Activated CD4-positive, alpha-beta T cell treated with anti-CD3 and anti-CD28 coated beads, Interleukin-2, amount 10 ng/mL, durations not matched to agents 7 days and 5 days (primary cell): ENCODE results near the gene UBR3. TPM values are rescaled to one million over a fixed set of nuclear protein-coding genes. Genes with fewer than 3 reads are reported as not detected.

Experiments
- CTCF ChIA-PET: fragments of 350-600 bp; sonication (Branson Sonifier 250); formaldehyde crosslinking; loops from one replicate; lab custom pipeline; 2021; ENCODE audit warnings: antibody characterized with exemption; lab: Charles Lee
- POLR2A ChIA-PET: fragments of 350-600 bp; sonication (Branson Sonifier 250); formaldehyde crosslinking; loops from one replicate; lab custom pipeline; 2021; ENCODE audit warnings: antibody characterized with exemption; lab: Charles Lee
- DNase-seq: peaks from one replicate; pipeline ENCODE4 v3.0.0-alpha.2; 2020
- H3K27ac Mint-ChIP-seq: one replicate; pipeline ENCODE4 v1.8.0; 2021; ENCODE audit warnings: mild to moderate bottlenecking, moderate library complexity, mixed read lengths
- H3K27me3 Mint-ChIP-seq: one replicate; pipeline ENCODE4 v1.8.0; 2021; ENCODE audit warnings: mixed read lengths
- H3K36me3 Mint-ChIP-seq: one replicate; pipeline ENCODE4 v1.8.0; 2021; ENCODE audit warnings: low read depth, mixed read lengths
- H3K4me1 Mint-ChIP-seq: one replicate; pipeline ENCODE4 v1.8.0; 2021; ENCODE audit warnings: mixed read lengths
- H3K4me3 Mint-ChIP-seq: one replicate; pipeline ENCODE4 v1.8.0; 2021; ENCODE audit warnings: mild to moderate bottlenecking, moderate library complexity, mixed read lengths
- H3K9me3 Mint-ChIP-seq: one replicate; pipeline ENCODE4 v1.8.0; 2021; ENCODE audit warnings: mixed read lengths
- total RNA-seq, 2 experiments: library from RNA; stranded (reverse); gene quantifications; one replicate each; pipeline ENCODE4 v1.2.3, GENCODE V29; 2021

The UBR3 gene
- total RNA-seq, 2 experiments from 2014 or later, result 22.4 to 27.4 TPM

DNA sequence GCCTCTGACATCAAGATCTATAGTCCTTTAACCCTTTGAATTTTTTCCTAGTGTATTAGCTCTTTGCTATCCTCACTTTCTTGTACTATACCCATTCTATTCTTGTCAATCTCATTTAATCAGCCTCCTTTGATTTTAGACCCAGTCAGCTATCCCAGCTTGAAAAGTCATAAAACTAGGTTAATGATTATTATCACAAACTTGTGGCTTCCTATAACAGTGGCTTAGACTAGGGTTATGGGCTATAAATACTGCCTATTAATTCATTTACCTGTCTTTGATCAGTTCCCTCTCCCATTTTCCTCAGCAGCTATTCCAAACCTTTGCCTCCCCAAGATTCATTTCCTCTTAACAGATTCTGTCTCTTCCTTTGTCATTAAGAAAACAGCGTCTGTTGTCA is 174.8 kb downstream of the UBR3 start:
- H3K36me3 Mint-ChIP-seq, result peaks cover 29% of the 10 kb centered on the region
- peaks cover 11% of the 10 kb centered on the region for H3K4me1 Mint-ChIP-seq
- no peak overlapping the region for H3K4me3 Mint-ChIP-seq
- H3K27ac Mint-ChIP-seq, result no peak overlapping the region
- no peak for DNase-seq
- H3K27me3 Mint-ChIP-seq, result no peaks in the 10 kb centered on the region
- H3K9me3 Mint-ChIP-seq, result peaks cover 6% of the 10 kb centered on the region
- ChIA-PET POLR2A (no interaction called here), CTCF (interaction anchor here (0.5 to 0.7 kb wide), 3 partner anchors 14 to 173 kb away, joined by 3 to 4 read pairs (median 3); no protein-coding TSS in a partner anchor)

DNA sequence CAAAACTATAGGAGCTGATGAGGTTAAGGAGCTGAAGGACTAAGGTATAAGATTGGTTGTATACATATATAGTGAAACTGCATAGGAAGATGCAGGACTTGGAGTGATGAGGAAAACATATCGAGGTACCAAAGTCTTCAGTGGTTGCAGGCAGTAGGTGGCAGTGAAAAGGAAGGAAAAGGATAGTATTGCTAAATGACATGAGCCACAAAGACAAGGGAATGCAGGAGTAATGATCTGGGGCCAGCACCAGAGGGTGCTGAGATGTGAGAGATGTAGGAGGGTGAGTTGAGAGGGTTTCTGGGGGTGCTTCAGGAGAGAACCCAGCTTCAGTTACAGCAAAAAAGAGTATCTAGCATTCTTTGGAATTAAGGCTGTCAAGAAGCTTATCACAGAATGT is 178.4 kb downstream of the UBR3 start:
- CTCF ChIA-PET, result interaction anchor here (0.6 kb wide), 1 partner anchor 9 kb away, joined by 3 read pairs; no protein-coding TSS in a partner anchor
- Mint-ChIP-seq H3K4me3 (no peak overlapping the region), H3K27me3 (no peaks in the 10 kb centered on the region)

DNA sequence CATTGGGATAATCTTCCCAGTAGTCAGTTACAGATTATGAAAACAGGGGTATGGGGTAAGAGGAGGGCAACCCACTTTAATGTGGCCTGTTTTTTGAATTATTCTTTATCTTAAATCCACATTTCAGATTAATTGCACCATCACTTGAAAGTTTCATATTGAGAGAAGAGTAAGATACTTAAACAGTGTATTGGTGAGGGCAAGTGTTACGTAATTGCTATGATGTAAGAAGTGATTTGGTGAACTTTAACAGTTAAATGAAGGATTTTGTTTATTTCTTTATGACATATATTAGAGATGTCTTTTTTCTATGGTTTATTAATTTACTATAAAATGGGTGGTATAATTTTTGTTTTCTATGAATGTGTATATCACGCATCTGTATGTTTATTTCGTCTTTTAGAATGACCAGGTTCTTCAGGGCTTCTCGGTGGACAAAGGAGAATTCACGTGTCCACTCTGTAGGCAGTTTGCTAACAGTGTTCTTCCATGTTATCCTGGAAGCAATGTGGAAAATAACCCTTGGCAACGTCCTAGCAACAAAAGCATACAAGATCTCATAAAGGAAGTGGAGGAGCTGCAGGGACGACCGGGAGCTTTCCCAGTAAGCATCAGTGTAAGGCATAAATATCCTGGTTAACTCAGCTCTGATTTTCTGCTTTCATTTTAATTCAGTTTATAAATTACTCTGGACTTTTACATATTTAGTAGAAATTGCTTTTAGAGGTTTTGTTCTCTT is 179.5 kb downstream of the UBR3 start:
- Mint-ChIP-seq H3K4me3 (no peak overlapping the region), H3K36me3 (peaks cover 17% of the 10 kb centered on the region), H3K4me1 (peaks cover 3% of the 10 kb centered on the region), H3K9me3 (no peaks in the 10 kb centered on the region), H3K27ac (no peak overlapping the region), H3K27me3 (no peaks in the 10 kb centered on the region)
- ChIA-PET POLR2A (no interaction called here), CTCF (no interaction called here)
- no peak for DNase-seq

More for the DNA sequence above, 178.4 kb downstream of the UBR3 start:
- Mint-ChIP-seq H3K27ac (no peak overlapping the region), H3K4me1 (peaks cover 6% of the 10 kb centered on the region), H3K36me3 (peaks cover 18% of the 10 kb centered on the region), H3K9me3 (no peaks in the 10 kb centered on the region)
- DNase-seq, result no peak
- POLR2A ChIA-PET, result no interaction called here

DNA sequence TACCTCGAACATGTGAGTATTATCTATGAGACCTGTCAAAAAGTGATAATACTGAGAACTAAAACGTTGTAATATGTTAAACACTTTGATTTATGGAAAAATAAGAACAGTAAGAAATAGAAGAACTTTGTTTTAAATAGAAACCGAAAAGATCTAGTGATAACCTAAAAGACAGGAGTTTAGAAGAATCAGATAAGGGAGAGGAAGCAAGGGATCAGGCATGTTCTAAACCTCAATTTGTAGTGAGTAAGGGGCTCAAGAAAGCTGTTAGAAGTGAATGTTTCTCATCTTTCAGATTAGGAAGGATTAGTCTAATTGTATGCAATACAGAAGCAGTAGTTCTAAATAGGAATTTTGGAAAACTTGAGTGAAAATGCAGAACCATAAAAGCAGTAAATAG is 182.0 kb downstream of the UBR3 start:
- no peak overlapping the region for H3K27ac Mint-ChIP-seq
- H3K4me3 Mint-ChIP-seq, result no peak overlapping the region
- no peaks in the 10 kb centered on the region for H3K27me3 Mint-ChIP-seq
- ChIA-PET POLR2A (no interaction called here), CTCF (no interaction called here)
- peaks cover under 1% of the 10 kb centered on the region for H3K36me3 Mint-ChIP-seq
- no peaks in the 10 kb centered on the region for H3K4me1 Mint-ChIP-seq
- H3K9me3 Mint-ChIP-seq, result no peaks in the 10 kb centered on the region
- no peak for DNase-seq

DNA sequence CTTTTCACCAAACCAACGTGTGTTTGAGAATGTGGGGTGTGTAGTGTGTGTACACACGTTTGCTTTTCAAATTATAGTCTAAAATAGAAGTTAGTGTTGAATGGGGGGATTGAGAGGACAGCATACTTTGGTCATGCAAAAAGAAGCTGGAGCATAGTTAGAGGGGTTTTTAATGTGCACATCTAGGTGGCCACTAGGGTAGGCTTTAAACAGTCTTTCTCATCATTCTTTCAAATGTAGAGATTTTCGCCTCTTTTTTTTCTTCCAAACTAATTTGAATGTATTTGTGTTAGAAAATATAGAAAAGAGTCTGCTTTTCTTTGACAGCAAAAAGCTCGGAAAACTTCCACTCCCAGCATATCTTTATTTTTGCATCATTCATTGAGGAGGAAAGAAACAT is 185.5 kb downstream of the UBR3 start:
- no peaks in the 10 kb centered on the region for H3K9me3 Mint-ChIP-seq
- H3K4me1 Mint-ChIP-seq, result no peaks in the 10 kb centered on the region
- CTCF ChIA-PET, result no interaction called here
- no peak overlapping the region for H3K27ac Mint-ChIP-seq
- POLR2A ChIA-PET, result no interaction called here
- H3K36me3 Mint-ChIP-seq, result no peaks in the 10 kb centered on the region
- H3K4me3 Mint-ChIP-seq, result no peak overlapping the region
- H3K27me3 Mint-ChIP-seq, result no peaks in the 10 kb centered on the region
- DNase-seq, result no peak

DNA sequence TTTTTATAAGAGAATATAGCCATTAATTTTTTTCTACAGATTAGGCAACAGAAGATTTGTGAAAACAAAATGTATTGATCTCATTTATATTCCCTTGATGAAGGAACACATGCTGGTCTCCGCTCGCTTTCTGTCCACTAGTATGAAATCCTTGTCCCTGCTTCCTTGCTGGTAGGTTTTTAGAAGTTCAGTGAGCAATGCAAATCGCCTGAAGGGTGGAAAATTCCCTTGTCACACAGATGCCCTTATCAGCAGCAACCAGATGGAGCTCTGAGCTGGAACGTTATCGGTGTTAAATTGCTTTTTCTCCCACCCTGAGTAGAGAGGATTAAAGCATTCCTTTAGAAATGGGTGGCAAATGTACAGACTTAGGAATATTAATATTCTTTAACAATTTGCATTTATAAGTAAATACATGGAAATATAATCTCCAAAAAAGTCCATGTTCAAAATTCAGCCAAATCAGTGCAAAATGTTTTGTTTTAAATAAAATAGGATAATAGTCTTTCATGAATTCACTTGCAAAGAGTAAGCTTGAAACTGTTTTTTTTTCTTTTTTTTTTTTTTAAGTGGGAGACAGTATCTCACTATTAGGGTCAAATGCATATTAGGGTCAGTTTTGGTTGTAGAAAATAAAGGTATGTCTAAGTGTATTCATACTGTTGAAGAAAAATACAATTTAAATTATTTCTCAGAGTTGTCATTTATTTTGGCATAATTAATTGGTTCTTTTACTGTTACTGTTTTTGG is 186.7 kb downstream of the UBR3 start:
- no peak overlapping the region for H3K27ac Mint-ChIP-seq
- no peaks in the 10 kb centered on the region for H3K27me3 Mint-ChIP-seq
- no peak for DNase-seq
- no peaks in the 10 kb centered on the region for H3K36me3 Mint-ChIP-seq
- CTCF ChIA-PET, result no interaction called here
- H3K4me3 Mint-ChIP-seq, result no peak overlapping the region
- POLR2A ChIA-PET, result no interaction called here
- no peaks in the 10 kb centered on the region for H3K4me1 Mint-ChIP-seq
- no peaks in the 10 kb centered on the region for H3K9me3 Mint-ChIP-seq

DNA sequence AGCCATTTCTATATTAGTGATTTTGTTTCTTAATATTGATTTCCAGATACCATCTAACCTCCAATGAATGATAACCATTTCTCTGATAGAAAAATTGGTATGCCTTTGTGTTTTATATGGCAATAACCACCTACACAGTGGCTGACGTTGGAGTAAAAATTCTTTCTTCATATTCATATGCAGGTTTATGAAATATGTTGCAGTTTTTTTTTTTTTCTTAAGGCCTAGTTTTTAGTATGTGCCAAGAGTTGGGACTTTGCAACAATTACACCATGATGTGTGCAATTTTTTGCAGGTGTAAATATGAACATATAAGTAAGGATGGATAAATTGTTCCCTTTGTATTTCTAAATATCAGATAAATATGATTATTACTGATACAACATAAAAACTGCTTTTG is 187.5 kb downstream of the UBR3 start:
- CTCF ChIA-PET, result interaction anchor here (0.6 kb wide), 1 partner anchor 1139 kb away, joined by 3 read pairs; no protein-coding TSS in a partner anchor

DNA sequence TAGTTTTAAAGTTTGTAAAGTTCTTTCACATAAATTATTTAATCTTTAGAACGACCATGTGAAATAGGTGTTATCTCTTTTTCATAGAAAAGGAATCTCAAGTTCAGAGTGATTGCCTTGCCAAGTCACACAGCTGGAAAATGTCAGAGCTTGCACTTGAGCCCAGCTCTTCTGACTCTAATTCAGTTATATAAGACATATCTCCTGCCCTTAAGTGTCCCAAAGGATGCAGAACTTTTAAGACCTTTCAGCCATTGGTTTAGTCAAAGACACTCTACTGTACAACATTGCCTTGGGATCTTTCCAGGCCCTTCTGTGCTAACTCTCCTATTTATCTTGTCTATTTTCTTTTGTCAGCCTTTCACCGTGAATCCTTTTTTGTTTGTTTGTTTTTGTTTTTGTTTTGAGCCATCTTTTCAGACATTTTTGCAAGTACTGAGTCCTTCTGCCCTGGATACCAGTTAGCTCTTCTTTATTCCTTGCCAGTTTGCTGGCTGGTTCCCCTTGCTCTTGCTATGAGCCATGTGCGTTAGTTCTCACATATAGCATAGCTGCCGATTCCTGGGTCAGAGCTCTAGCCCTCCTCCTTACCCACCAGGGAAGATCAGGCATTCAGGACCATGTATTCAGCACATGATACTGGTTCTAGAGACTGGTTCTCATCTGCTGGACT is 190.7 kb downstream of the UBR3 start:
- Mint-ChIP-seq H3K4me1 (no peaks in the 10 kb centered on the region), H3K27ac (no peak overlapping the region), H3K36me3 (no peaks in the 10 kb centered on the region), H3K4me3 (no peak overlapping the region), H3K9me3 (no peaks in the 10 kb centered on the region), H3K27me3 (no peaks in the 10 kb centered on the region)
- CTCF ChIA-PET, result no interaction called here
- POLR2A ChIA-PET, result no interaction called here
- no peak for DNase-seq

More for the DNA sequence above, 187.5 kb downstream of the UBR3 start:
- Mint-ChIP-seq H3K27me3 (no peaks in the 10 kb centered on the region), H3K27ac (no peak overlapping the region), H3K4me3 (no peak overlapping the region), H3K4me1 (no peaks in the 10 kb centered on the region), H3K9me3 (no peaks in the 10 kb centered on the region), H3K36me3 (no peaks in the 10 kb centered on the region)
- POLR2A ChIA-PET, result no interaction called here
- DNase-seq, result no peak

DNA sequence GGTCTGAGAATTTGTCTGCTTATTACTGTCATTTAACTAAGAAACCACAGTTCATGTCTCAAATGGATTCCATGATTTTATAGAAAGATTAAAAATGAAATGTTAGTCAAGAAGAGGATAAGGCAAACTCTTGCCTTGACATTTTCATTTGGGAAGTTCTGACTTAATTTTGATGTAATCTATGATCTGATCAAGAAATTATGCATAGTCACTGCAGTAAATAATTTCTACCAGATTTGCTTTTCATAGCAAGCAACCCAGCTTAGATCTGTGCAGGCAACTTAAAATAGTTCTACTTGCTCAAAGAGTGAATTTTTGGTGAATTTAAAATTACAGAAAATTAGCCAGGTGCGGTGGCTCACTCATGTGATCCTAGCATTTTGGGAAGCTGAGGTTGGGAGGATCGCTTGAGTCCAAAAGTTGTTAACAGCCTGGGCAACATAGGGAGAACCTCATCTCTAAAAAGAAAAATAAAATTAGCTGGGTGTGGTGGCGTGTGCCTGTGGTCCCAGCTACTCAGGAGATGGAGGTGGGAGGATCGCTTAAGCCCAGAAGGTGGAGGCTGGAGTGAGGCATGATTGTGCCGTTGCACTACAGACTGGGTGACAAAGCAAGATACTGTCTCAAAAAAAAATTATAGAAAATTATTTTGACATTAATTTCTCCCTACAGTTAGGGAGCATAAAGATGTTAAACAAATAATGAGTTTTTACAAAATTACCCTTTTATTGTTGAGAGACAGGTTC is 192.0 kb downstream of the UBR3 start:
- Mint-ChIP-seq H3K9me3 (no peaks in the 10 kb centered on the region), H3K36me3 (no peaks in the 10 kb centered on the region), H3K27ac (no peak overlapping the region), H3K4me3 (no peak overlapping the region), H3K27me3 (no peaks in the 10 kb centered on the region), H3K4me1 (no peaks in the 10 kb centered on the region)
- ChIA-PET POLR2A (no interaction called here), CTCF (no interaction called here)
- no peak for DNase-seq

DNA sequence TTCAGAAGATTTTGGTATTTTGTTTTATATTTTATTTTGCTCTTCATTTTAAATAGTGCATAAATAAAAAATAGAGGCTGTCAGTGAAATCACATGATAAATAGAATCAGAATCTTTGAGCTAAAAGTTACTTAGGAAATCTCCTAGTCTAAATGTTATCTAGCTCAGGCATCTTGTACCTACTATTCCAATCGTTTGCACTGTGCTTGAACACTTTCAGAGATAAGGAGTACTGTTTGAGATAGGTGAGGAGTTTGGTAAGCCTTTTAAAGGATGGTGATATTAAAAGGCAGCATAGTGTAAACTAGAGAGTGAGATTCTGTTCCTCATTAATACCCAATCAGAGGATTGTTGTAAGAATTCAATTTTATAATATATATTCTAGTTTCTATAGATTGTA is 193.5 kb downstream of the UBR3 start:
- Mint-ChIP-seq H3K9me3 (no peaks in the 10 kb centered on the region), H3K4me3 (no peak overlapping the region), H3K27ac (no peak overlapping the region), H3K4me1 (no peaks in the 10 kb centered on the region), H3K36me3 (no peaks in the 10 kb centered on the region), H3K27me3 (no peaks in the 10 kb centered on the region)
- no peak for DNase-seq
- ChIA-PET CTCF (no interaction called here), POLR2A (no interaction called here)

DNA sequence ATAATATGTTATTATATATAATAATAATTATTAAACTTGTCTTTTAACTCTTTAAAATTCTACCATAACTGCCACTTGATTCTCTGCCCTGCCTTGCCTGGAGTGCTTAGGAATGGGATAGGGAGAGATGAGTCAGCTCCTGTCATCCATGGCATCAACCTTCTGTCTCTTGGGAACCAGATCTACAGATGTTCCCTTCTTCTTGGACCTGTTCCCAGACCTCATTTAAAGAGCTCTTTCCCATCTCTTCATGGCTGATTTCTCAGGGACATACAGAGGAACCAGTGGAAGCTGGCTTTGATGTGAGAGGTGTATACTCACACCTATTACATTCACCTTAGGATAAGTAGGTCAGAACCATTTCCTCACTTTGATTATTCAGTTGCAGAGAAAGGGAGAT is 195.4 kb downstream of the UBR3 start:
- POLR2A ChIA-PET, result no interaction called here
- no peak overlapping the region for H3K27ac Mint-ChIP-seq
- H3K36me3 Mint-ChIP-seq, result no peaks in the 10 kb centered on the region
- H3K9me3 Mint-ChIP-seq, result no peaks in the 10 kb centered on the region
- H3K4me3 Mint-ChIP-seq, result no peak overlapping the region
- no peak for DNase-seq
- CTCF ChIA-PET, result no interaction called here
- no peaks in the 10 kb centered on the region for H3K27me3 Mint-ChIP-seq
- no peaks in the 10 kb centered on the region for H3K4me1 Mint-ChIP-seq

DNA sequence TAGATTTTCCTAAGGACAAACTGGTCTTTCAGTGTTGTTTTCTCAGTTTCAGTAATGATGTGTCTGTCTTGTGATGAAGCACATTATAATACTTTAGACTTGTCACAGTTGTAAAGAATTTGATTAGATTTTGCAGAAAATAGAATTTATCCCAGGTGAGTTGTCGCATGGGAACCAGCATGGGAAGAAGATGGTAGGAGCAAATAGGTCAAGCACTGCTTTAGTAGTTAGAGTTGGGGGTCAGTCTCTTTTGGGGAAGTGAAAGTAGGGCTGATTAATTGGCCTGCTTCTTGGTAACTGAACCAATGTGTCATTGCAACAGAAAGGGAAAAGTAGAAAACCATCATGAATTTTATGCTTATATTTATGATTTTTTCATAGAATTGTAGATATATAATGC is 197.5 kb downstream of the UBR3 start:
- ChIA-PET POLR2A (no interaction called here), CTCF (no interaction called here)
- Mint-ChIP-seq H3K36me3 (peaks cover 2% of the 10 kb centered on the region), H3K4me3 (no peak overlapping the region), H3K27me3 (no peaks in the 10 kb centered on the region), H3K4me1 (no peaks in the 10 kb centered on the region), H3K9me3 (no peaks in the 10 kb centered on the region), H3K27ac (no peak overlapping the region)
- no peak for DNase-seq
